ENCODE measurements around the gene SLC35E1.
"Not testable (repeated sequence)": the region's sequence is repeated elsewhere in the genome, so short reads cannot be mapped to it uniquely, and the experiment has no call there.

Gene SLC35E1

GRCh38 chr19:16520986-16521624 lies 51.1 kb downstream of the SLC35E1 start:
- no peak for DNase-seq

GRCh38 chr19:16520074-16520973 lies 51.9 kb downstream of the SLC35E1 start:
- DNase-seq: no peak

GRCh38 chr19:16519230-16519687 lies 53.0 kb downstream of the SLC35E1 start:
- no peak for DNase-seq

- no peak for DNase-seq
Observed at GRCh38 chr19:16518483-16519229, 53.6 kb downstream of the SLC35E1 start.

GRCh38 chr19:16518061-16518460 lies 54.2 kb downstream of the SLC35E1 start:
- DNase-seq: no peak

- DNase-seq: no peak
Observed at GRCh38 chr19:16516923-16517610, 55.1 kb downstream of the SLC35E1 start.

GRCh38 chr19:16516381-16516780 lies 55.8 kb downstream of the SLC35E1 start:
- no peak for DNase-seq

GRCh38 chr19:16514383-16515019 lies 57.7 kb downstream of the SLC35E1 start:
- no peak for DNase-seq

- not testable (repeated sequence) for DNase-seq
Observed at GRCh38 chr19:16512611-16513010, 59.6 kb downstream of the SLC35E1 start.

- DNase-seq: no peak
Observed at GRCh38 chr19:16509141-16510061, 62.8 kb downstream of the SLC35E1 start.

GRCh38 chr19:16508546-16508945 lies 63.7 kb downstream of the SLC35E1 start:
- DNase-seq: no peak

GRCh38 chr19:16506961-16507360 lies 65.3 kb downstream of the SLC35E1 start:
- no peak for DNase-seq

- DNase-seq: not testable (repeated sequence)
Observed at GRCh38 chr19:16506161-16506560, 66.1 kb downstream of the SLC35E1 start.

- DNase-seq: no peak
Observed at GRCh38 chr19:16504271-16504670, 67.9 kb downstream of the SLC35E1 start.

Measured in cerebellar nuclear complex (tissue), 1 donor.